Stimulated activated CD4-positive, alpha-beta T cell treated with anti-CD3 and anti-CD28 coated beads, Interleukin-12 subunit alpha, Interleukin-12 subunit beta, amount 100 ng/mL, for 4 hours (primary cell): ENCODE data around the gene EXOC4.

ENCODE experiments used
- DNase-seq: peaks from one replicate; pipeline ENCODE4 v3.0.0-alpha.2; 2020

Gene EXOC4

DNA sequence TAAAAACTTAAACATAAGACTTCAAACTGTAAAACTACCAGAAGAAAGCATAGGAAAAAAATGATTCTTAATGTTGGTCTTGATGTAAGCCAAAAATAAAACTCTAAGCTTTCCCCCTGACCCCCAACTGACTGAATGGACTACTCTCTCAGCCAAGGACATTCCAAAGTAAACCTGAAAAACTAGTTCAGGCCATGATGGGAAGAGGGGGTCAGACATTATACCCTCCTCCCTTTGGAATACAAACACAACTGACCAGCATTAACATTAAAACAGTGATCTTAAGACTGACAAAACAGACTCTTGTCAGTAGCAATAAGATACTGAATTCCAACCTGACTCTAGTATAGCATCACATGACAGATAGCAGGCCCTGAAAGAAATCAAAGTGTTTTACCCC lies 860.8 kb downstream of the EXOC4 start:
- no peak for DNase-seq

DNA sequence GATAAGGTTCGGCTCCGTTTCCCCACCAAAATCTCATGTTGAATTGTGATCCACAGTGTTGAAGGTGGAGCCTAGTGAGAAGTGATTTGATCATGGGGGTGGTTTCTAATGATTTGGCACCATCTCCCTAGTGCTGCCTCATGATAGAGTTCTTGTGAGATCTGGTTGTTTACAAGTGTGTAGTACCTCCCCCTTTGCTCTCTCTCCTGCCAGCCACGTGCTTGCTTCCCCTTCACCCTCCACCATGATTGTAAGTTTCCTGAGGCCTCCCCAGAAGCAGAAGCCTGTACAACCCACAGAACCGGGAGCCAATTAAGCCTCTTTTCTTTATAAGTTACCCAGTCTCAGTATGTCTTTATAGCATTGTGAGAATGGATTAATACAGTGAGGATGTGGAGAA lies 862.1 kb downstream of the EXOC4 start:
- DNase-seq = no peak
